ENCODE results near the gene DCDC2.
A peak's percentile ranks its signal among the peaks of the same experiment; 100 is the strongest.
"Not testable (repeated sequence)": the region's sequence is repeated elsewhere in the genome, so short reads cannot be mapped to it uniquely, and the experiment has no call there.

The DCDC2 gene

GRCh38 chr6:24323632-24324337 lies 34.1 kb downstream of the DCDC2 start:
- no peak for DNase-seq

DNA sequence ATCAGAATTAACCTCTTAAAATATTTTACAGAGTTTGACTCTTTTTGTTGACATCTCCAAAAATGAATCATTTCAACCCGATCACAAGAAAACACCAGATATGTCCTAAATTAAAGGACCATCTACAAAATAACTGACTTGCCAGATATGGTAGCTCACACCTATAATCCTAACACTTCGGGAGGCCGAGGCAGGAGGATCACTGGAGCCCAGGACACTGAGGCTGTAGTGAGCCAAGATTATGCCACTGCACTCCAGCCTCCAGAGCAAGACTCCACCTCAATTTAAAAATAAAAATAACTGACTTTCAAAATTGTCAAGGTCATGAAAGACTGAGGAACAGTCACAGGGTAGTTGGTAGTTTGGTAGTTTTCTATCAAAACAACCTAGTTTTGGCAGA lies 34.9 kb downstream of the DCDC2 start:
- DNase-seq: no peak

- not testable (repeated sequence) for DNase-seq
Measured at GRCh38 chr6:24322446-24322845, 35.4 kb downstream of the DCDC2 start.

- no peak for DNase-seq
Measured at GRCh38 chr6:24321538-24322162, 36.2 kb downstream of the DCDC2 start.

DNA sequence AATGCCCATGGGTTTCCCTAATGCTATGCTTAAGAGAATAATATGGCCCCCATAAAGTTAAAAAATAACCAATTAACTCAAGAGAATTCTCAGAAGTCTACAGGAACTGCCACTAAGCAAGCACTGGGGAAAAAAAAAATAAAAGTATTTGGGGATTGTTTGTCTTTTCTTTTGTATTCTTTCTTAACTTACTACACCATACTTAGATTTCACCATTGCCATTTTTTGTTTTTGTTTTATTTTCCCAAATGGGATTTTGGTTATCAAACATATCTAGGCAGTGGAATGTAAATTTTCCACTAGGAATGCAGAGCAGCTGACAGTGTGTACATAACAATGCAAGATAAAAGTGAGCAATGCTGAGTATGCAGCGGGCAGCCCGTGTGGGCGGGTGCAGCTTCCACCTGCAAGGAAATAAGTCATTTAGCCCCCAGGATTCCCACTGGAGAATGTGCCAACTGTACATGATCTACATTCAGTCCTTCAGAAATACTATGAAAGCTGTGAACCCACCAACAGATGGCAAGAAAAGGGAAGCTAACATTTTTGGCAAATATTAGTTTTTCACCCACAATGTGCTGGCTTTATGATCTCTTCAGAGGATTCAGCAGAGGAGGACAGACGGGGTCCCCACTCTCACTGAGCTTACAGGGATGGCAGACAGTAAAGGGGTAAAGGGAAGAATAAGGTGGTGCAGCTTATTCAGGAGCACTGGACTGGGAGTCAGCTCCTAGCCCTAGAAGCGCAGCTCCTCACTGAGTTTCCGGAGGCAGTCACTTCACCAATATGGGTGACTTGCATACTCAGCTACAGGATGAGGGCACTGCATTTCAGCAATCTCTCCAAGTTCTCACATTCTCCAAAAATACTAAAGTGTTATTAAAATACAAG lies 44.4 kb downstream of the DCDC2 start:
- no peak for DNase-seq

- not testable (repeated sequence) for DNase-seq
Measured at GRCh38 chr6:24311775-24312174, 46.1 kb downstream of the DCDC2 start.

- no peak for DNase-seq
Measured at GRCh38 chr6:24307881-24308280, 50.0 kb downstream of the DCDC2 start.

DNA sequence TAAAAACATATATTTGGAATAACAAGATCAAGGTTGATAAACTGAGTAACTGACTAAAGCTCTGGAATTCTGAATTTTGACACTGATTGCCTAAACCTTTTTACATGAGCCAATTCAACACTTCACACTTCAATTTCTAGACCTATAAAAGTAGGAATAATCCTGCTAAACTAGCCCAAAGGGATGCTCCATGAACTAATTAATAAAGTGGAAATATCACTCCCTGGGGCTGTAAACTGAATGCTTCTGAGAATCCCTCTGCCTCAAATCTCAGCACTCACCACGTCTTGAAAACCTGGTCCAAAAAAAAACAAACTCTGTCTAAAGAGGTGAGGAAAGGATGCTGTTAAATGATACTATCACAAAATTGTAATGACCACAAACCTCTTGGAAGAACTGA lies 50.9 kb downstream of the DCDC2 start:
- DNase-seq: no peak

GRCh38 chr6:24306038-24306437 lies 51.8 kb downstream of the DCDC2 start:
- DNase-seq: no peak

- DNase-seq: no peak
Measured at GRCh38 chr6:24296944-24297343, 60.9 kb downstream of the DCDC2 start.

DNA sequence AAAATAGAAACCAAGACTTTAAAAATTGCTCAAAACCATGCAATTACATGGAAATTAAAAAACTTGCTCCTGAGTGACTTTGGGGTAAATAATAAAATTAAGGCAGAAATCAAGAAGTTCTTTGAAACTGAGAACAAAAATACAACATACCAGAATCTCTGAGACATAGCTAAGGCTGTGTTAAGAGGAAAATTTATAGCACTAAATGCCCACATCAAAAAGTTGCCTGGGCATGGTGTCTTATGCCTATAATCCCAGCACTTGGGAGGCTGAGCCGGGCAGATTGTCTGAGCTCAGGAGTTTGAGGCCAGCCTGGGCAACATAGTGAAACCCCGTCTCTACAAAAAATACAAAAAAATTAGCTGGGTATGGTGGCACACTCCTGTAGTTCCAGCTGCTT lies 64.0 kb downstream of the DCDC2 start:
- DNase-seq: not testable (repeated sequence)

DNA sequence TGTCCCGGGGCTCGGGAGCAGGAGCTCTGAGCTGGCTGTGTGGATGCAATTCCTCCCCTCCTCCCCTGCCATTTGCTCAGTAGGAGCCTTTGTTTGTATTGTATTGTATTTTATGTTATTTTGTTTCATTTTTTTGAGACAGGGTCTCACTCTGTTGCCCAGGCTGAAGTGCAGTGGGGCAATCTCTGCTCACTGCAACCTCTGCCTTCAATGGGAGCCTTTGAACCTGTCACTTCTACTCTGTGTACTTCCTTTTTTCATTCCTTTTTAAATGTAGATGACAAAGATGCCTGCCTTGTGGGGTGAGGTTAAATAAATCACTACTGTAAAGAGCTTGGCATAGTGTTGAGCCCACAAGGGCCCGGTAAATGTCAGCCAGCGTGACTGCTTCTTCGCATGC lies 70.6 kb downstream of the DCDC2 start:
- no peak for DNase-seq

- no peak for DNase-seq
Measured at GRCh38 chr6:24284006-24284405, 73.9 kb downstream of the DCDC2 start.

GRCh38 chr6:24283043-24283985 lies 74.5 kb downstream of the DCDC2 start:
- peak; percentile 21 for DNase-seq

GRCh38 chr6:24274441-24275083 lies 83.3 kb downstream of the DCDC2 start:
- DNase-seq: no peak

GRCh38 chr6:24273096-24273870 lies 84.6 kb downstream of the DCDC2 start:
- no peak for DNase-seq

- DNase-seq: no peak
Measured at GRCh38 chr6:24272553-24272952, 85.3 kb downstream of the DCDC2 start.

DNA sequence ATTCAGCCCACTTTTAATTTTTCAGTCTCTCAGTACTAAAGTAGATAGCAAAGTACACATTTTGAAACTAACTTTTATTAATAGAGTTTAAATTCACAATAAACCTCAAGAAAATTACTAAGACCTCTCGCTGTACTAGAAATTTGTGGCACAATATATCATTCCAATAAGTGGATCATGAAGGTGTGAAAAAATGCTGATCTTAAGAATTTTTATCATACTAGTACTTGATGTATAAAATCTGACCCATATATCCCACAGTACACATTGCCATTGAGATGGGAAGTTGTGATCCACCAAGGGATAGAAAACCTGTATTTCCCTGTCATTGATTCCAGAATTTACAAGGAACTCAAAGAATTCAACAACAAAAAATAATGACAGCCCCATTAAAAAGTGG lies 85.7 kb downstream of the DCDC2 start:
- DNase-seq: no peak

DNA sequence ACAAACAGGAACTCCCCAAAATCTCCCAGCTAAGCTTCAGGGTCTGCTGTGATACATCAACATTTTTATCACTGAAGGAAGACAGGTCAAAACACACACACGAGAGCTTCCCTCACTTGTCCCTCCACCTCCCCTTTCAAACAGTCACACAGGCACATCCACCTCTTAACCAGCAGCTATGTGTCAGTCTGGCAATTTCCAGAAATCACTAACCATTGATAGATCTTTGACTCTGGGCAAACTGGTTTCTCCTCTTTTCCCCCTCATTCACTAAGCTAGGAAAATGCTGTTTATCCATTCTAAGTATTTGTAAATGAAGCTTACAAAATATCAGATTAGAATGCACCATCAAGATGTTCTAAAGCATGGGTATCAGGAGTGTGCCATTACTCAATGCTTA lies 87.8 kb downstream of the DCDC2 start:
- DNase-seq: no peak

DNA sequence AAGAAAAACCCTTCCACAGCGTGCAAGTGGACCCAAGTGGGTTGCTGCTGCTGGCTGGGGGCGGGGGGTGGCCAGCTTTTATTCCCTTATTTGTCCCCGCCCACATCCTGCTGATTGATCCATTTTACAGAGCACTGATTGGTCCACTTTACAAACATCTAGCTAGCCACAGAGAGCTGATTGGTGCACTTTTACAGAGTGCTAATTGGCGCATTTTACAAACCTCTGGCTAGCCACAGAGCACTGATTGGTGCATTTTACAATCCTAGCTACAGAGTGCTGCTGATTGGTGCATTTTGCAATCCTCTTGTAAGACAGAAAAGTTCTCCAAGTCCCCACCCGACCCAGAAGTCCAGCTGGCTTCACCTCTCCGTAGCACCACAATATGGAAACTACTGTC lies 99.6 kb downstream of the DCDC2 start:
- DNase-seq: not testable (repeated sequence)

DNA sequence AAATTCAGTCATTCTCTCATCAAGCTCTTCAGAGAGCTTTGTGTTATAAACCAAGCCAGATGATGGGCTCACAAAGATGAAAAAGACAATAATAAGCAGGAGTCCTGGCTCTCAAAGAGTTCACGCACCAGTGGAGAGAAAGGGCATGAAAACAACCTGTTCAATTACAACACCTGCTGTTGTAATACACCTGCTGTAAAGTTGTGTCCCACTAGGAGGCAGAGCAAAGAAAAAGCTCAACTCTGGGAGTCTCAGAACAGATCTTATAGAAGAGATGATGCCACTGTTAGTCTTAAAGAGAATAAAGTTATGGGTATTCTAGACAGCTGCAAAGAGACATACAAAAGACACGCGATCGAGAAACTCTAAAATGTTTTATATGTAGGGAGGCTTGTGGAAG lies 100.6 kb downstream of the DCDC2 start:
- no peak for DNase-seq
